PFSK-1 (cell line): ENCODE results near the gene SCYGR5.
"Not testable (repeated sequence)": the region's sequence is repeated elsewhere in the genome, so short reads cannot be mapped to it uniquely, and the experiment has no call there.

ENCODE experiments used
- FOXP2 ChIP-seq: optimal IDR thresholded peaks from 2 replicates; pipeline ENCODE3; 2011; ENCODE audit warnings: borderline replicate concordance, control low read depth, inconsistent platforms; ENCODE audit not compliant: insufficient read depth; ENCODE audit errors: extremely low read length, extremely low read depth
- POLR2AphosphoS5 ChIP-seq: IDR thresholded peaks from 2 replicates; pipeline ENCODE4 v1.6.1; 2012; ENCODE audit warnings: low read depth, mild to moderate bottlenecking, control low read depth, low read length, moderate library complexity
- SIN3A ChIP-seq: IDR thresholded peaks from 2 replicates; pipeline ENCODE4 v1.6.1; 2012; ENCODE audit warnings: mild to moderate bottlenecking, low read length, moderate library complexity, borderline replicate concordance; ENCODE audit not compliant: insufficient read depth
- TAF1 ChIP-seq: IDR thresholded peaks from 2 replicates; pipeline ENCODE4 v1.6.1; 2012; ENCODE audit warnings: low read length, control low read depth, borderline replicate concordance; ENCODE audit not compliant: insufficient read depth

GRCh38 chr2:227666631-227667170, at the start of gene SCYGR5:
- TF ChIP-seq SIN3A, POLR2AphosphoS5, FOXP2, TAF1: not testable (repeated sequence)
